Stimulated activated CD8-positive, alpha-beta memory T cell treated with anti-CD3 and anti-CD28 coated beads, Interleukin-12 subunit alpha, Interleukin-12 subunit beta, amount 100 ng/mL, for 1 hour (primary cell): ENCODE results near the gene RPL41.
A peak's percentile ranks its signal among the peaks of the same experiment; 100 is the strongest.

Experiments
- DNase-seq: peaks from one replicate; pipeline ENCODE4 v3.0.0-alpha.2; 2020; ENCODE audit warnings: low read depth

RPL41 gene

DNA sequence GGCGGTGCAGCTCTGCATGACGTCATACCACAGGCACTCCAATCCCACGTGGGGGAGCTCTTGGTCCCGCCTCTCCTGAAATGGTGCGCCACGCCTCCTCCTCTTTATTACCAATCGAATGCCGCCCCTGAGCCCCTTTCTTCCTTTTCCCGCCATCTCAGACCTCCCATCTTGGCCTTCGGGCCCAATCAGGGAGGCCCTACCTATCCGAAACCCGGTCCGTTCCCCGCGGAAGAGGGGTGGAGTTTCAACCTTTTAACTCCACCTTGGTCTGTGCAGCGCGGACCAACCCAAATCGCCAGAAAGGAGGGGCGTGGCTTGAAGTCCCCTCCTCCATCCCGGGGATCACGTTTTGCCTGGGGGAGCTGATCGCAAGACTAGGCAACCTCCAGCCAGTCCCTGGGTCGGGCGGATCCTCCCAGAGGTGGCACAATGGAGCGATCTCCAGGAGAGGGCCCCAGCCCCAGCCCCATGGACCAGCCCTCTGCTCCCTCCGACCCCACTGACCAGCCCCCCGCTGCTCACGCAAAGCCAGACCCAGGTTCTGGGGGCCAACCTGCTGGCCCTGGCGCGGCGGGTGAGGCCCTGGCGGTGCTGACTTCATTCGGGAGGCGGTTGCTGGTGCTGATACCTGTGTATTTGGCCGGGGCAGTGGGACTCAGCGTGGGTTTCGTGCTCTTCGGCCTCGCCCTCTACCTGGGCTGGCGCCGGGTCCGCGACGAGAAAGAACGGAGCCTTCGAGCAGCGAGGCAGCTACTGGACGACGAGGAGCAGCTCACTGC, 11.6 kb downstream of the RPL41 start, which contains the start of gene ESYT1:
Gene ESYT1, plus strand, starts transcription at position 380 of the 782 bp plus-strand sequence. Its CDS starts 53 bp downstream, at position 433.
- peak; percentile 95 for DNase-seq

- no peak for DNase-seq
Measured at GRCh38 chr12:56128670-56129205, 12.3 kb downstream of the RPL41 start.

DNA sequence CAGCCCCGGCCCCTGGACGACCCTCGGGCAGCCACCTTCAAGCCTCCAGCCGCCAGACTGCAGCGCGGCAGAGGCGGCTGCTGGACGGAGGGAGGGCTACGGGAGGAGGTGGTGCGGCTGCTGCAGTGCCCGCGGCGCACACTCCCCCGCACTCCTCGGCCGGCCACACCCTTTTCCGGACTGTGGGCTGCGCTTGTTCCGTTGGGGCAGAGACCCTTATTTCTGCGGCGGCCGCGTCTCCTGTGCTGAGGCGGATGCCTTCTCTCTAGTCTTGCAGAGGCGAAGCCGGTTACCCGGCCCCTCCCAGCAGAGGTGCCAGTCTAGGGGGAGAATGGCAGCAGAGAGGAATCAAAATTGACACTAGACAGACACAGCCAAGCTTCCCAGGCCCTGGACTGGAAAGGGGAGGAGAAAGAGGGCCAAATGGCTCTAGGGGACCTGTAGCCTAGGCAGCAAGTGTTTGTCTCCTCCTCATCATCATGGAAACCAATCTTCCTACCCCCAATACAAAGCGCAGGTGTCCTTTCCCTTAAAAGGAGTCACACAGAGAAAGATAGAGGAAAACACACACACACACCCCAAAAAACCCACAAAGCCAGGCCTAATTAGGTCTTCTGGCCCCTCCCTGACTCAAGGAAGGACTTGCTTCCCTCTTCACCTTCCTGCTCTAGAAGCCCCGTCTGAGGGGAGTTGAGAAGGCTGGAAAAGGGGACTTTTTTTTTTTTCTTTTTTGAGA, 12.9 kb downstream of the RPL41 start:
- peak; percentile 75 for DNase-seq

DNA sequence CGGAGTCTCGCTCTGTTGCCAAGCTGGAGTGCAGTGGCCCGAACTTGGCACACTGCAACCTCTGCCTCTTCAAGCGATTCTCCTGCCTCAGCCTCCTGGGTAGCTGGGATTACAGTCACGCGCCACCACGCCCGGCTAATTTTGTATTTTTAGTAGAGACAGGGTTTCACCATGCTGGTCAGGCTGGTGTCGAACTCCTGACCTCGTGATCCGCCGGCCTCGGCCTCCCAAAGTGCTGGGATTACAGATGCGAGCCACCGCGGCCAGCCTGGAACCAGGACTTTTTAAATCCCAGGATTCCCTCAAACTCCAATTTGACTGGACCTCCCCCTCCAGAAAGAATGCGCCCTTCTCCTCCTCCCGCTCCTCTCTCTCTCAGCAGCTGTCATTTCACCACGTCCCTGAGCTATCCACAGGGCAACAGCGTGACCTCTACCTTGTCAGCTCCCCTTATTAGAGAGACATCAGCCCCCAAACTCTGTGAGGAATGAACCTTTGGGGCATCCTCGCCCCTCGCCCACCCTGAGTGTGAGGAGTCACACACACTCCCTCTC, 13.6 kb downstream of the RPL41 start:
- DNase-seq: no peak

DNA sequence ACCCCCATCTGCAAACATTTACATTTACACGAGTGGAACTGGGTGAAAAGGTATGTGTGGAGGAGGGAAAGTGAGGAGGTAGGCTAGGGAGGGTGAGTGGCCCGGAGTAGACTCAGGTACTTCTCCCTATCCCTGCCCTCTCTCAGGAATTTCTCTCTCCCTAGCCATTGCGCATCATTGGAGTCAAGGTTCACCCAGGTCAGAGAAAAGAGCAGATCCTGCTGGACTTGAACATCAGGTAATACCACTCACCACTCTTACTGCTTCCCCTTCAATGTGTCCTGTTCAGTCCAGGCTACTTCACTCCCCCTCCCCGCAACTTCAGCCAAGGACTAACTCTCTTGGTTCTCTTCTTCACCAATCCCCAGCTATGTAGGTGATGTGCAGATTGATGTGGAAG, 14.4 kb downstream of the RPL41 start:
- no peak for DNase-seq

DNA sequence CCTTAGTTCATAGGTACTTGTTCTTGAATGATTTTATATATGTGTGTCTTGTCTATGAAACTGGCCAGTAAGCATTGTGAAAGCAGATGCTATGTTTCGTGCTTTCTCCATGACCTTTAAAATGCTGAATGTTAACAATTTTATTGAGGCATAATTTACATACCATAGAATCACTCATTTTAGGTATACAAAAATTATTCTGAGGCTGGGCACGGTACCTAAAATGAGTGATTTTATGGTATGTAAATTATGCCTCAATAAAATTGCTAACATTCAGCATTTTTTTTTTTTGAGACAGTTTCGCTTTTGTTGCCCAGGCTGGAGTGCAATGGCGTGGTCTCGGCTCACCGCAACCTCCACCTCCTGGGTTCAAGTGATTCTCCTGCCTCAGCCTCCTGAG, 18.5 kb downstream of the RPL41 start:
- no peak for DNase-seq

DNA sequence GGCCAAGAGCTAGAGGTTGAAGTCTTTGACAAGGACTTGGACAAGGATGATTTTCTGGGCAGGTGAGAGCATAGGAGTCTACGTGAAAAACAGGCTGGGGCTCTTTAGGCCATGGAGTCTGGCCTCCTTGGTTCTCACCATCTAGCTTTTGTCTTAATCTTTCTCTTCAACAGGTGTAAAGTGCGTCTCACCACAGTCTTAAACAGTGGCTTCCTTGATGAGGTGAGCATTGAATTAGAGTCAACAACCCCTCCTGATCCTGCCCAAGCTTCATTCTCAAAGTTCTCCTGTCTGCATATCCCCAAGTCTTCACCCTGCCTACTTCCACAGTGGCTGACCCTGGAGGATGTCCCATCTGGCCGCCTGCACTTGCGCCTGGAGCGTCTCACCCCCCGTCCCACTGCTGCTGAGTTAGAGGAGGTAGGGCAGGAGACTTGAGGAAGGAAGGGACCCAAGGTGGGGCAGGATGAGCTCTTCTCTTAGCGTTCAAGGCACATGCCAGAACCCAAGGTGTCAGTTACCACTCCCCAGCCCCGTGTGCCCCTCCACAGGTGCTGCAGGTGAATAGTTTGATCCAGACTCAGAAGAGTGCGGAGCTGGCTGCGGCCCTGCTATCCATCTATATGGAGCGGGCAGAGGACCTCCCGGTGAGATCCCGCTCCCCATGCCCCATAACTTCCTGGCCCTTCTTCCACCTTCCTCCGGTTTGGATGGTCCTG, 21.6 kb downstream of the RPL41 start:
- no peak for DNase-seq

- DNase-seq: no peak
Measured at GRCh38 chr12:56141946-56142784, 25.7 kb downstream of the RPL41 start.

- DNase-seq: no peak
Measured at GRCh38 chr12:56143217-56143616, 26.8 kb downstream of the RPL41 start.

GRCh38 chr12:56143870-56144269, 27.4 kb downstream of the RPL41 start:
- no peak for DNase-seq

- DNase-seq: no peak
Measured at GRCh38 chr12:56145217-56145616, 28.8 kb downstream of the RPL41 start.

- DNase-seq: no peak
Measured at GRCh38 chr12:56146492-56147460, 30.3 kb downstream of the RPL41 start.

DNA sequence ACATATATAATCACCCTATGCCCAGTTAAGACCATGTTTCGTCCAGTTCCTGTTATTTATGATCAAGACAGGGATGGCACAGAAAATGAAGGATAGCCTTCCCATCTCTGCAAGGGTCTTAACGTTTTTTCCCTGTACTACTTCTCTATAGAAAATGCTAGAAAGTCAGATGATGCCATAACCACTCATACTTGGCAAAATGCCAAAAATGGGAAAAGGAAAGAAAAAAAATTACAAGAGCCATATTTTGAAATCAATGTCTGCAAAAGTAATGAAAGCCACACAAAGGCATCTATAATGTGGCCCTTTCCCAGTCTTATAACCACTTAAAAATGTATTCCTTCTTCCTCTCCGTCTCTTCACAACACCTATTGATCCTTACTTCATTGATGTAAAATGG, 34.1 kb downstream of the RPL41 start:
- no peak for DNase-seq

DNA sequence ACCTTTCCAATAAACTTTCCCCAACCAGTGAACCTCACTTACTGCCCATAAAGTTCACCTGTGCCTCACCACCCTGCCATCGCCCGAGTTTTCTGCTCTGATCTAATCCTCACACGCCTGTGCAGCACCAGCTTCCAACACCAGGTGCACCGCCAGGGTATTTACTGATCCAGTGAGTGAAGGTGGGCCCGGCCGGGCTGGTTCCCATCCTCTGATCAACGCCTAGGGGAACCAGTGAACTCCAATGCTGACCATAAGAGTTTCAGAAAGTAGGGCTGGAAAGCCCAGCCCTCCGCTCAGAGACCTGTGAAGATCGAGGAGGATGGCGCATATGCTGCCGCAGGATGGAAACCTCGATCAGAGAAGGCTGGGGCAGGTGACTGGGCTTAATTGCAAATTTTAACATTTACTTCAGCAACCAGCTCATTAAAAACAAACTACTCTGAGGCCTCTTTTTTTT, 35.3 kb downstream of the RPL41 start:
- DNase-seq: peak; percentile 40

DNA sequence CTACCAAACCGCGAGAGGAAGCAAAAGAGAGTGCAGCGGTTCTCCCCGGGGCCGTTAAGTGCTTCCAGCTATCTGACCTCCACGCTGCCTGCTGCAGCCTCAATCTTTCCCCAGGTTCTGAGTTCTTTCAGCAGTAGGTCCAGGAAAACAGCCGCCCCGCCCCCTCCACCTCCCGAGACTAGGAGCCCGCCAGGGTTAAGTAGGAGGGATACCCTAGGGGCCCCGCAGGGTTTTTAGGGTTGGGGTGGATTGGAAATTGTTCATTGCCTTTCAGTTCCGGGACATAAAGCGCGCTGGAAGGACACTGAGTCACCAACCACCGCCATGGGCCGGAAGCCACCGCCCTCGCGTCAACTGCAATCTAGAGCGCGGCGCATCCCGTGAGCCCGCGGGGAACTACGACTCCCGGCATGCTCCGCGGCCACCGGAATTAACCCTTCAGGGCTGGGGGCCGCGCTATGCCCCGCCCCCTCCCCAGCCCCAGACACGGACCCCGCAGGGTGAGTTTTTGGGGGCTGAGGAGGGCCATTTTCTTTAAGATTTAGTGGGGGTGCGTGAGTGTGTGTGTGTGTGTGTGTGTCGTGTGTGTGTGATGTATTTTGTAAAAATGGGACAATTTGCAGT, 35.8 kb downstream of the RPL41 start, which contains the start of gene MYL6B:
Gene MYL6B, plus strand, starts transcription at position 456 of the 624 bp plus-strand sequence. CDS start 1,332 bp downstream, outside the sequence.
- peak; percentile 88 for DNase-seq

DNA sequence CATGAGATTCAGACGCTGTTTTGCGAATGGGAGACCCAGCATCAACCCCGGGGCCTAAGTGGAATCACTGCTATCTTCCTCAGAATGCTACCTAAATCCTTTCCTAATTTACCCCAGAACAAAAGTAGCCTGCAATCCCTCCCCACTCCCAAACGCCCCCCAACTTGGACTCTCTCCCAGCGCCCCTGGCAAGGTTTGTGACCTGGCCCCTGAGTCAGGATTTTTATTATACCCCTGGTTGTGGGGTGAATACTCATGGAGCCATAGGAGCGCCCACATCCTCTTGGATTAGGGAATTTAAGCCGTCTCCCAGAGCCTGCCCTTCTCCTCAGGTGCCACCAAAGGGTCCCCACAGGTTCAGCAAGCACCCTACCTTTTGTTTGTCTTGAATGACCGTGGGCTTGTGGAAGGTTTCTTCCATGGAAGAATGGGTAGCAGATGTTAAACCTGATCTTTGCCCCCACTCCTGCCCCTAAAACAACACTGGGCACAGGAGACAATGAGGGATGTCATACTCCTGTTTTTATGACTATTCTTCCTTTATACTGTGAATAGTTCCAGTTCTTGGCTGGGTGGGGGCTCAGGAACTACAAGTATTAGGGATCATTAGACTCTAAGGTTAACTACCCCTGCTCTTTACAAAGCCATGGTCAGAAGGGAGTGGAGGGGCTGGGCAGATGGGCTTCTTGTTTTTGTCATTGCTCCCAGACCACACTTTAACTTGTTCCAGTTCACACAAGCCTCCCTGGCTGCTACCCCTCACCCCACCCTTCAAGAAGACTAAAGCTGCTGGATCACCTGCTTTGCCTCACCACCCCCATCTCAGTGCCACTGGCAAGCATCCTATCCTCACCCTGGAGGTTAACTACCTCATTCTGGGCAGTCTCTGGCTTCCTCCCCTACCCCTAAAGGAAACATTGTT, 36.6 kb downstream of the RPL41 start:
- DNase-seq: no peak

- DNase-seq: no peak
Measured at GRCh38 chr12:56153678-56154065, 37.2 kb downstream of the RPL41 start.

DNA sequence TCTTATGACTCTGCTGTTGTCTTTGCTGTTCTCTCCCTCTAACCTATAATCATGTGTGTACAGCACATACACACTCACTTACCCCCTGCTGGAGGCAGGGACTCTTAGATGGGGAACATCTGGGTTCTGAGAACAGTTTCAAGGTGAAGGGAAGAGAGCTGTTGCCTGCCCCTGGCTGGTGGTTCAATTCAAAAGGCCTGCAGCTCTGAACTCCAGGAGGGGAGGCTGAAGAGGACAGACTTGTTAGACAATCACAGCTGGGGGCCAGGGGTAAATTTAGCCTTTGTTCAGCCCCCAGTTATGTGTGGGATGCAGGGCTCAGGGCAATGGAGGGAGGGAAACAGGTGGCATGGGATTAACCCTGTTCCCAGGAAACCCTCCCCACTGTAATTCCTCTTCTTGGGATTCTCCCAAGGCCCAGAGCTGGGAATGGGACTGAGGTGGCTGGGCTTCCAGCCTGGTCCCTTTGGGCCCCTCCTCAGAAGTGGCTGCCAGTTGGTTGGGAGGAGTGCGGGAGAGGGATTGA, 37.9 kb downstream of the RPL41 start:
- DNase-seq: no peak
